ENCODE data around the gene LILRA5.

GRCh38 chr19:54337858-54338230, 24.9 kb upstream of the LILRA5 start:
- TF ChIP-seq CTCF (IDR thresholded peaks at IDR 0.05) = no peak
- TF ChIP-seq POLR2A (IDR thresholded peaks at IDR 0.05) = no peak
